A549 (cell line): ENCODE results near the gene TLK1. TPM values are rescaled to one million over a fixed set of nuclear protein-coding genes. Genes with fewer than 3 reads are reported as not detected.

Source experiments
- ATAC-seq, 2 experiments: fragments of 200-7000 bp in 1 of 2; fragments of >200 bp in 1 of 2; cut with Nextera tagmentation in 1 of 2; cut with Tn5 transposase in 1 of 2; 3 replicates each; pipeline versions ENCODE4 v1.8.0 to v1.9.1; 2018 to 2020; ENCODE audit warnings: mild to moderate bottlenecking in 1 of 2, moderate library complexity in 1 of 2
- CTCF ChIA-PET: fragments of 300-600 bp; sonication (Branson Sonifier 250); formaldehyde crosslinking; extraction: SDS; loops from one replicate; lab custom pipeline; 2021; ENCODE audit warnings: antibody characterized with exemption, inconsistent platforms; lab: Yijun Ruan, JAX
- POLR2A ChIA-PET: fragments of 350-600 bp; formaldehyde crosslinking; extraction: SDS; loops from one replicate; lab custom pipeline; 2021; ENCODE audit warnings: antibody characterized with exemption, inconsistent platforms; lab: Yijun Ruan, JAX
- DNase-seq, 2 experiments: peaks; one replicate each; pipeline versions ENCODE4 v3.0.0 to v3.0.0-alpha.2; 2011 to 2016; ENCODE audit warnings: low read depth in 1 of 2, low spot score in 1 of 2
- FAIRE-seq: peaks from 2 replicates; lab custom pipeline; 2011; peaks lifted over from hg19 to GRCh38; lab: Jason Lieb, UNC
- H3K27ac ChIP-seq, 2 experiments: fragments of >200 bp; sonication (Bioruptor Twin); formaldehyde crosslinking; 3 replicates each; pipeline ENCODE4 v1.5.1; 2016 to 2017
- H3K4me1 ChIP-seq: fragments of >200 bp; sonication (Bioruptor Twin); formaldehyde crosslinking; 3 replicates; pipeline ENCODE4 v1.6.1; 2016
- H3K4me2 ChIP-seq: fragments of >200 bp; sonication (Bioruptor Twin); formaldehyde crosslinking; 3 replicates; pipeline ENCODE4 v1.6.1; 2016
- H3K4me3 ChIP-seq: fragments of >200 bp; sonication (Bioruptor Twin); formaldehyde crosslinking; 3 replicates; pipeline ENCODE4 v1.5.1; 2016
- H3K9me3 ChIP-seq: fragments of >200 bp; sonication (Bioruptor Twin); formaldehyde crosslinking; 3 replicates; pipeline ENCODE4 v1.6.1; 2016
- CHD2 ChIP-seq: fragments of 150-350 bp; IDR thresholded peaks from 2 replicates; pipeline ENCODE4 v1.6.1; 2014; ENCODE audit warnings: low read length; ENCODE audit not compliant: partially characterized antibody
- CTCF ChIP-seq: fragments of >200 bp; sonication (Bioruptor Twin); formaldehyde crosslinking; IDR thresholded peaks from 3 replicates; pipeline ENCODE4 v1.5.1; 2016
- ELK1 ChIP-seq: fragments of 150-350 bp; IDR thresholded peaks from 2 replicates; pipeline ENCODE4 v1.6.1; 2014; ENCODE audit warnings: low read depth, mild to moderate bottlenecking, low read length
- EP300 ChIP-seq, 2 experiments: fragments of >200 bp; sonication (Bioruptor Twin); formaldehyde crosslinking; IDR thresholded peaks; 2 replicates in 1 of 2; 3 replicates in 1 of 2; pipeline ENCODE4 v1.6.1; 2016 to 2017
- ESRRA ChIP-seq: fragments of 150-350 bp; IDR thresholded peaks from 2 replicates; pipeline ENCODE4 v1.6.1; 2014; ENCODE audit warnings: mild to moderate bottlenecking, low read length, borderline replicate concordance
- FOSL2 ChIP-seq, 2 experiments: fragments of 450-650 bp in 1 of 2; fragments of >200 bp in 1 of 2; sonication (Bioruptor Twin) in 1 of 2; formaldehyde crosslinking; IDR thresholded peaks; 2 replicates each; pipeline versions ENCODE4 v1.5.0 to v1.6.1; 2016 to 2020; ENCODE audit warnings: mild to moderate bottlenecking in 1 of 2, moderate library complexity in 1 of 2
- GATA3 ChIP-seq: IDR thresholded peaks from 2 replicates; pipeline ENCODE4 v1.6.1; 2012; ENCODE audit warnings: borderline replicate concordance
- HEYL ChIP-seq: fragments of 250-450 bp; sonication (Bioruptor Pico); IDR thresholded peaks from 2 replicates; pipeline ENCODE4 v1.8.0; 2021; ENCODE audit warnings: mild to moderate bottlenecking, moderate library complexity
- HOXB13 ChIP-seq: fragments of 250-450 bp; sonication (Bioruptor Pico); IDR thresholded peaks from 2 replicates; pipeline ENCODE4 v1.5.0; 2020; ENCODE audit warnings: low read depth, mild to moderate bottlenecking, moderate library complexity
- HOXB5 ChIP-seq: fragments of 250-450 bp; sonication (Bioruptor Pico); IDR thresholded peaks from 2 replicates; pipeline ENCODE4 v1.5.0; 2020; ENCODE audit warnings: mild to moderate bottlenecking, moderate library complexity
- KDM5A ChIP-seq: fragments of 200-600 bp; sonication (generic); IDR thresholded peaks from 2 replicates; pipeline ENCODE4 v1.6.1; 2016; ENCODE audit warnings: antibody characterized with exemption, mild to moderate bottlenecking
- MYC ChIP-seq: IDR thresholded peaks from 2 replicates; pipeline ENCODE4 v1.6.1; 2012; ENCODE audit warnings: mild to moderate bottlenecking, inconsistent platforms, low read length, improper control_type of control experiment, borderline replicate concordance
- NFE2L2 ChIP-seq: fragments of 150-350 bp; conservative IDR thresholded peaks from 2 replicates; pipeline ENCODE4 v1.6.1; 2014; ENCODE audit warnings: low read length
- POLR2A ChIP-seq: IDR thresholded peaks from 2 replicates; pipeline ENCODE4 v1.6.1; 2012; ENCODE audit warnings: mild to moderate bottlenecking, low read length
- POLR2AphosphoS2 ChIP-seq: conservative IDR thresholded peaks from 2 replicates; pipeline ENCODE4 v1.6.1; 2012; ENCODE audit warnings: low read length, improper control_type of control experiment, inconsistent platforms
- RAD21 ChIP-seq, 2 experiments: fragments of >200 bp in 1 of 2; sonication (Bioruptor Twin) in 1 of 2; formaldehyde crosslinking in 1 of 2; IDR thresholded peaks in 1 of 2; conservative IDR thresholded peaks in 1 of 2; 2 replicates in 1 of 2; 3 replicates in 1 of 2; pipeline ENCODE4 v1.6.1; 2012 to 2018; ENCODE audit warnings: inconsistent platforms in 1 of 2
- RCOR1 ChIP-seq: fragments of 150-350 bp; IDR thresholded peaks from 2 replicates; pipeline ENCODE4 v1.6.1; 2014; ENCODE audit warnings: antibody characterized with exemption, low read length, low read depth
- RNF2 ChIP-seq: fragments of 200-600 bp; sonication (generic); IDR thresholded peaks from 2 replicates; pipeline ENCODE4 v1.6.1; 2016; ENCODE audit warnings: low read depth, mild to moderate bottlenecking, antibody characterized with exemption, moderate library complexity, borderline replicate concordance
- SMC3 ChIP-seq: fragments of >200 bp; sonication (Bioruptor Twin); formaldehyde crosslinking; IDR thresholded peaks from 3 replicates; pipeline ENCODE4 v1.6.1; 2018; ENCODE audit warnings: inconsistent platforms
- TFCP2L1 ChIP-seq: fragments of 250-450 bp; sonication (Bioruptor Pico); IDR thresholded peaks from 2 replicates; pipeline ENCODE4 v1.5.0; 2021; ENCODE audit warnings: mild to moderate bottlenecking
- ZFP36 ChIP-seq: fragments of 450-650 bp; IDR thresholded peaks from 2 replicates; pipeline ENCODE4 v1.6.1; 2014; ENCODE audit warnings: borderline replicate concordance; ENCODE audit not compliant: partially characterized antibody
- ZSCAN20 ChIP-seq: fragments of 250-450 bp; sonication (Bioruptor Pico); IDR thresholded peaks from 2 replicates; pipeline ENCODE4 v1.8.0; 2022; ENCODE audit warnings: mild to moderate bottlenecking, moderate library complexity
- WGBS: methylation state at CpG from one replicate; pipeline ENCODE4 v1.1.6; 2017; ENCODE audit errors: missing lambda C conversion rate; 5-methylcytosine and 5-hydroxymethylcytosine counted together
- polyA plus RNA-seq, 4 experiments: library from polyadenylated mRNA; depleted of rRNA in 3 of 4; stranded (reverse); fragments of >200 nt; fragmentation: RNase III in 1 of 4; extraction: RNeasy Plus Mini Kit Qiagen cat#74134 plus additional on column Dnase treatment in 1 of 4; gene quantifications; 2 replicates in 3 of 4; 3 replicates in 1 of 4; pipeline ENCODE4 v1.2.3, GENCODE V29; 2011 to 2017
- TF ChIP-seq, protein P1 (sequence below): fragments of 250-450 bp; sonication (Bioruptor Pico); IDR thresholded peaks from 2 replicates; pipeline ENCODE4 v1.5.0; 2021; ENCODE audit warnings: mild to moderate bottlenecking, moderate library complexity, borderline replicate concordance
- TF ChIP-seq, protein P2 (sequence below): fragments of 450-650 bp; IDR thresholded peaks from 2 replicates; pipeline ENCODE4 v1.6.1; 2014; ENCODE audit warnings: antibody characterized with exemption

TLK1 gene
- polyA plus RNA-seq, 2 of the 4 experiments (the other 2 are of a cell fraction): 16.9 to 28.9 TPM

- Histone ChIP-seq H3K4me2 (peak overlapping the region; percentile 43; the same call in 2 of the 3 replicates), H3K4me1 (peaks cover 8% of the 10 kb centered on the region; the same call in 1 of the 3 replicates), H3K27ac (no peak overlapping the region), H3K9me3 (no peaks in the 10 kb centered on the region), H3K4me3 (no peak overlapping the region)
- DNase-seq (peak; percentile 15 to 62), FAIRE-seq (no peak), ATAC-seq (peak; percentile 89 to 93)
- 63% methylated on average over 13 of the region's 13 CpGs for WGBS
- TF ChIP-seq POLR2A: no peak
- TF ChIP-seq RAD21 (conservative IDR thresholded peaks at IDR 0.05 in 1 of 2, IDR thresholded peaks at IDR 0.05 in 1 of 2): peak; percentile 29 to 33; a peak in 2 of 5 replicates
- peak; percentile 72 for TF ChIP-seq CTCF
- TF ChIP-seq SMC3: peak; percentile 48; the same call in 1 of the 3 replicates
- POLR2A ChIA-PET: no interaction called here
- CTCF ChIA-PET: interaction anchor here (0.5 to 1.8 kb wide), 19 partner anchors 9 to 682 kb away, joined by 3 to 18 read pairs (median 3); no protein-coding TSS in a partner anchor
Observed at GRCh38 chr2:171086352-171087290, 74.1 kb downstream of the TLK1 start.

GRCh38 chr2:171084128-171084527 lies 76.6 kb downstream of the TLK1 start:
- DNase-seq (no peak), ATAC-seq (no peak), FAIRE-seq (no peak)
- H3K27ac ChIP-seq: no peak overlapping the region
- WGBS: 73% methylated on average over 5 of the region's 5 CpGs
- H3K4me3 ChIP-seq: no peak overlapping the region
- no peak overlapping the region for H3K4me2 ChIP-seq
- no peak for TF ChIP-seq FOSL2 (IDR thresholded peaks at IDR 0.05)
- no peak for TF ChIP-seq FOSL2 (CRISPR knock-in tag; IDR thresholded peaks at IDR 0.05)
- TF ChIP-seq NFE2L2: no peak
- TF ChIP-seq HEYL (CRISPR knock-in tag): no peak
- H3K9me3 ChIP-seq: no peaks in the 10 kb centered on the region
- peaks cover 8% of the 10 kb centered on the region; the same call in 1 of the 3 replicates for H3K4me1 ChIP-seq
- ChIA-PET CTCF (no interaction called here), POLR2A (no interaction called here)

GRCh38 chr2:171083451-171083850 lies 77.2 kb downstream of the TLK1 start:
- TF ChIP-seq SMC3: no peak
- TF ChIP-seq KDM5A: no peak
- TF ChIP-seq HOXB5: no peak
- no peak for TF ChIP-seq ELK1
- TF ChIP-seq ZSCAN20 (CRISPR knock-in tag): no peak
- TF ChIP-seq, protein P1, sequence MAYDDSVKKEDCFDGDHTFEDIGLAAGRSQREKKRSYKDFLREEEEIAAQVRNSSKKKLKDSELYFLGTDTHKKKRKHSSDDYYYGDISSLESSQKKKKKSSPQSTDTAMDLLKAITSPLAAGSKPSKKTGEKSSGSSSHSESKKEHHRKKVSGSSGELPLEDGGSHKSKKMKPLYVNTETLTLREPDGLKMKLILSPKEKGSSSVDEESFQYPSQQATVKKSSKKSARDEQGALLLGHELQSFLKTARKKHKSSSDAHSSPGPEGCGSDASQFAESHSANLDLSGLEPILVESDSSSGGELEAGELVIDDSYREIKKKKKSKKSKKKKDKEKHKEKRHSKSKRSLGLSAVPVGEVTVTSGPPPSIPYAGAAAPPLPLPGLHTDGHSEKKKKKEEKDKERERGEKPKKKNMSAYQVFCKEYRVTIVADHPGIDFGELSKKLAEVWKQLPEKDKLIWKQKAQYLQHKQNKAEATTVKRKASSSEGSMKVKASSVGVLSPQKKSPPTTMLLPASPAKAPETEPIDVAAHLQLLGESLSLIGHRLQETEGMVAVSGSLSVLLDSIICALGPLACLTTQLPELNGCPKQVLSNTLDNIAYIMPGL (CRISPR knock-in tag): no peak
- no peak for TF ChIP-seq ZFP36
- TF ChIP-seq GATA3: no peak
- no peak for TF ChIP-seq RCOR1
- no peak for TF ChIP-seq EP300 (IDR thresholded peaks at IDR 0.05)
- no peak for TF ChIP-seq RNF2
- TF ChIP-seq MYC: no peak
- no peak for TF ChIP-seq POLR2AphosphoS2
- no peak for TF ChIP-seq CHD2
- no peak for TF ChIP-seq ESRRA
- TF ChIP-seq HOXB13 (CRISPR knock-in tag): no peak
- TF ChIP-seq, protein P2, sequence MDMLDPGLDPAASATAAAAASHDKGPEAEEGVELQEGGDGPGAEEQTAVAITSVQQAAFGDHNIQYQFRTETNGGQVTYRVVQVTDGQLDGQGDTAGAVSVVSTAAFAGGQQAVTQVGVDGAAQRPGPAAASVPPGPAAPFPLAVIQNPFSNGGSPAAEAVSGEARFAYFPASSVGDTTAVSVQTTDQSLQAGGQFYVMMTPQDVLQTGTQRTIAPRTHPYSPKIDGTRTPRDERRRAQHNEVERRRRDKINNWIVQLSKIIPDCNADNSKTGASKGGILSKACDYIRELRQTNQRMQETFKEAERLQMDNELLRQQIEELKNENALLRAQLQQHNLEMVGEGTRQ: no peak
- no peak for TF ChIP-seq FOSL2 (IDR thresholded peaks at IDR 0.05)
- no peak for TF ChIP-seq FOSL2 (CRISPR knock-in tag; IDR thresholded peaks at IDR 0.05)
- no peak for TF ChIP-seq TFCP2L1 (CRISPR knock-in tag)
- Histone ChIP-seq H3K4me2 (no peak overlapping the region), H3K4me1 (peaks cover 8% of the 10 kb centered on the region; the same call in 1 of the 3 replicates), H3K9me3 (no peaks in the 10 kb centered on the region), H3K27ac (no peak overlapping the region), H3K4me3 (no peak overlapping the region)
- FAIRE-seq (no peak), DNase-seq (no peak), ATAC-seq (no peak)
- 91% methylated on average over 2 of the region's 2 CpGs for WGBS
- POLR2A ChIA-PET: no interaction called here
- CTCF ChIA-PET: no interaction called here
